ENCODE results near the gene SMCHD1. TPM values are rescaled to one million over a fixed set of nuclear protein-coding genes. Genes with fewer than 3 reads are reported as not detected.
A peak's percentile ranks its signal among the peaks of the same experiment; 100 is the strongest.

SMCHD1 gene
- total RNA-seq (34.1 and 54.2 TPM in 2 replicates), polyA plus RNA-seq (18.9 and 22.1 TPM in 2 replicates)

- peaks cover 31% of the 10 kb centered on the region for H3K27me3 ChIP-seq
- TF ChIP-seq CTCF (IDR thresholded peaks at IDR 0.05; ENCODE audit: low read depth, low read length) = no peak
- peaks cover 9% of the 10 kb centered on the region for H3K4me1 ChIP-seq (ENCODE audit: low read depth)
- no peaks in the 10 kb centered on the region for H3K36me3 ChIP-seq
- peak; percentile 86 to 89 for DNase-seq (ENCODE audit: low read depth in 1 of 2, low spot score in 1 of 2)
- H3K9me3 ChIP-seq (ENCODE audit: low read depth) = no peaks in the 10 kb centered on the region
- H3K27ac ChIP-seq = peak within 1 kb of the TSS; percentile 98
- H3K4me3 ChIP-seq = peak within 1 kb of the TSS; percentile 90
These were observed at the start of gene SMCHD1 for GRCh38 chr18:2655178-2655953. TSS of gene SMCHD1 (plus strand) at chr18:2655726. CDS start at chr18:2656076, 350 bp downstream.

- H3K4me3 ChIP-seq = no peak overlapping the region
- no peaks in the 10 kb centered on the region for H3K27me3 ChIP-seq
- TF ChIP-seq CTCF (IDR thresholded peaks at IDR 0.05; ENCODE audit: low read depth, low read length) = no peak
- peaks cover 14% of the 10 kb centered on the region for H3K36me3 ChIP-seq
- no peak overlapping the region for H3K27ac ChIP-seq
- no peaks in the 10 kb centered on the region for H3K4me1 ChIP-seq (ENCODE audit: low read depth)
- DNase-seq (ENCODE audit: low read depth in 1 of 2, low spot score in 1 of 2) = no peak
- no peaks in the 10 kb centered on the region for H3K9me3 ChIP-seq (ENCODE audit: low read depth)
These were observed 49.2 kb upstream of the SMCHD1 start for GRCh38 chr18:2606335-2606734.

GRCh38 chr18:2609604-2610003 is 45.9 kb upstream of the SMCHD1 start:
- DNase-seq (ENCODE audit: low read depth in 1 of 2, low spot score in 1 of 2) = no peak
- Histone ChIP-seq H3K36me3 (peaks cover 14% of the 10 kb centered on the region), H3K4me1 (ENCODE audit: low read depth) (no peaks in the 10 kb centered on the region), H3K27me3 (no peaks in the 10 kb centered on the region), H3K4me3 (no peak overlapping the region), H3K27ac (no peak overlapping the region), H3K9me3 (ENCODE audit: low read depth) (no peaks in the 10 kb centered on the region)
- no peak for TF ChIP-seq CTCF (IDR thresholded peaks at IDR 0.05; ENCODE audit: low read depth, low read length)

GRCh38 chr18:2610549-2610948 is 45.0 kb upstream of the SMCHD1 start:
- no peak overlapping the region for H3K4me3 ChIP-seq
- DNase-seq (ENCODE audit: low read depth in 1 of 2, low spot score in 1 of 2) = no peak
- H3K9me3 ChIP-seq (ENCODE audit: low read depth) = no peaks in the 10 kb centered on the region
- no peak overlapping the region for H3K27ac ChIP-seq
- H3K36me3 ChIP-seq = peaks cover 14% of the 10 kb centered on the region
- no peaks in the 10 kb centered on the region for H3K4me1 ChIP-seq (ENCODE audit: low read depth)
- TF ChIP-seq CTCF (IDR thresholded peaks at IDR 0.05; ENCODE audit: low read depth, low read length) = no peak
- H3K27me3 ChIP-seq = no peaks in the 10 kb centered on the region

GRCh38 chr18:2612996-2613395 is 42.5 kb upstream of the SMCHD1 start:
- no peak for TF ChIP-seq CTCF (IDR thresholded peaks at IDR 0.05; ENCODE audit: low read depth, low read length)
- H3K36me3 ChIP-seq = no peaks in the 10 kb centered on the region
- H3K9me3 ChIP-seq (ENCODE audit: low read depth) = no peaks in the 10 kb centered on the region
- H3K27me3 ChIP-seq = no peaks in the 10 kb centered on the region
- no peak overlapping the region for H3K4me3 ChIP-seq
- no peak overlapping the region for H3K27ac ChIP-seq
- no peaks in the 10 kb centered on the region for H3K4me1 ChIP-seq (ENCODE audit: low read depth)
- no peak for DNase-seq (ENCODE audit: low read depth in 1 of 2, low spot score in 1 of 2)

Data from cardiac muscle cell (in vitro differentiated cells and primary cell).